OCI-M1 (cell line): ENCODE data around the gene TFF2.

Experiments used
- DNase-seq: peaks from one replicate; lab custom pipeline; 2025; lab: John Stamatoyannopoulos, UW

TFF2 gene

GRCh38 chr21:42320791-42321190 lies 30.0 kb downstream of the TFF2 start:
- no peak for DNase-seq

GRCh38 chr21:42319851-42320572 lies 30.8 kb downstream of the TFF2 start:
- no peak for DNase-seq

DNA sequence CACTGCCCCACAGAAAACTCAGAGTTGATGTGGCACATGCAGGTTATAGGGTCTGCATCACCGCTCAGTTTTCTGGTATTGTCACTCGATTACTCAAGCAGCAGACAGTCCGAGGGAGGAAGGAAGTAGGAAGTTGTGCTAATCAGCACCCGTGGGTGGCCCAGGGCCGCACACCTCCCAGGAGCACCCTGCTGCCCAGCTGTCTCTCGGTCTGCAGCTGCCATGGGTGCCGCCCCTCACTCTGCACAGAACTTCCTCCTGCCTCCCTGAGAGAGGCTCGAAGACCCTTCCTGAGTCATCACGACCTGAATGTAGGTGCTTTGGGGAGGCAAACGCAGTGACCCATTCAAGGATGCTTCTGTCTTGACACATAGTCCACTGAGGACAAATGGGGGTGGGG lies 31.4 kb downstream of the TFF2 start:
- DNase-seq = peak; percentile 19

DNA sequence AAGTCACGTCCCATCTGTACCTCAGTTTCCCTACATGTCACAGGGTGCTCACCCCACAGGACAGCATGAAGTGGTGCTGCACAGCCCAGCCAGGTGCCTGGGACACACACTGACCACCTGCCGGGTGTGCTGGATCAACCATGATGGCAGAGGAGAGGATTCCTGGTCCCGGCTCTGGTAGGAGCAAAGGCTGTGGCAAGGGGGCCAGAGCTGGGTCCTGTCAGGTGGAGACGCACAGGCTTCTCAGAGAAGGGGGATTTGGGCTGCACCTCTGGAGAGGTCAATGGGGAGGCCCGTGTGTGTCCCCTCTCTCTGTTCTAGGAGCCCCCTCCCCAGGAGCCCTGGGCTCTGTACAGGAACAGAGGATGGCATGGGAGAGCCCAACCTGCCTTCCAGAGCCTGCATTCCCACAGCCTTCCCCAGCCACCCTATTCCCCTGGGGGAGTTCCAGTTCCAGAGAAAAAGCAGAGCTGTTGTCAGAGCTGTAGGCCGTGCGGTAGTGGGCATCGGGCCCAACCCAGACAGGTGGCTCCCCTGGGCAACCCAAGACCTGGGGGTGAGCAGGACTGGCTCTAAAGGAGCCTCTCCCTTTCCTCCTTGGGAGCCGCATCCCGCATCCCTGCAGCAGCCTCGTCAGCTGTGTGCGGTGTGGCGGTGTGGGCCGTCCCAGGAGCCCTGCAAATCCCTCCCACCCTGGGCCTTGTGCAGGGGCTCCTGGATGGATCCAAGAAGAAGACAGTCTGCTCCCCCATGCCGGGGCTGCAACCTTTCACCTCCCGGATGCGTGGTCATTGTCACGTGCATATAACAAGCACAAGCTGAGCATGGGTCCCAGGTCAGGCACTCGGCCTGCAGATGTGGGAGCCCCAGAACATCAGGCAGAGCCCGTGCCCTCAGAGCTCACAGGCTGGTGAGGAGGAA lies 32.7 kb downstream of the TFF2 start:
- no peak for DNase-seq

DNA sequence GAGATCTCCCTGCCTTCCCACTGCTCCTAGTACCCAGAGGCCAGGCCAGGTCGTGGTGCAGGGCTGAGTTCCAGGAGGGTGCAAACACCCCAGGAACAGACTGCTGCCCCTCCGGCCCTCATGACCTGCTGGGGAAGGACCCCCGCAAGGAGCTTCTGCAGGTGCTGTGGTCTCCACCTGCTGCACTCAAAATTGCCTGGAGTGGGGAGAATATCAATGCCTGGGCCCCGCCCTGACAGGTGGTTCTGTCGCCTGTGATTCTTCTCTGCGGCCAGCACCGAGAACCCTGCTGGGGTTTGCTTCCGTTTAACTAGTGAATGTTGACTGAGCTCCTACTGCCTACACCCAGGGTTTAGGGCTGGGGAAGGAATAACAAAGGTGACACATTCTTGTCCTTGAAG lies 33.5 kb downstream of the TFF2 start:
- DNase-seq = no peak

- DNase-seq = no peak
Measured at GRCh38 chr21:42316891-42317290, 33.9 kb downstream of the TFF2 start.

DNA sequence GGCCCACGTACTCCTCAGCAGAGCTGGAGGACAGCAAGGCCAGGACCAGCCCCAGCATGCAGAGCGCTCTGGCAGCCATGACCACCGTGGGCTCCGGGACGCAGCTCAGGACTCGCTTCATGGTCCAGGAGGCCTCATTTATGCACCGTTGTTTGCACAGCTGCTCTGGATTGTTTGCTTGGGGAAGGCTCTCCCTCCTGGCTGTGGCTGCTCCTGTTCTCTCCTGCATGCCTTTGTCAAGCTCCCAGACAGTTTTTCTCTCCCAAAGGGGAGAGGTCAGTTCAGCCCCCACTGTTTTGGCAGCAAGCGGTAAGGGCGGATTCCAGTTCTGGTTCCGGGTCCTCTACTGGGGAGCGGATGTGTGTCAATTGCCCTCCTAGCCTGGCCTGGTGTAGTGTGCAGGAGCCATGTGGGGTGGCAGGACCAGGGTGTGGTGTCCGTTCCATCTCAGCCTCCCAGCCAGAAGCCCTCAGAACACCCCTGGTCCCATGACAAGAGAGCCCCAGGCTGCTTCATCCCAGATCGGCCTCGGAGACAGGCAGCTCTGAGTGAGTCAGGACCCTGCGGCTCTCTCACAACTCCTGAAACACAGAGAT lies 35.4 kb downstream of the TFF2 start, which contains the start of gene TFF3:
TSS of gene TFF3 (minus strand) at position 114 of the 596 bp plus-strand sequence. CDS start at position 79, 35 bp downstream.
- no peak for DNase-seq

DNA sequence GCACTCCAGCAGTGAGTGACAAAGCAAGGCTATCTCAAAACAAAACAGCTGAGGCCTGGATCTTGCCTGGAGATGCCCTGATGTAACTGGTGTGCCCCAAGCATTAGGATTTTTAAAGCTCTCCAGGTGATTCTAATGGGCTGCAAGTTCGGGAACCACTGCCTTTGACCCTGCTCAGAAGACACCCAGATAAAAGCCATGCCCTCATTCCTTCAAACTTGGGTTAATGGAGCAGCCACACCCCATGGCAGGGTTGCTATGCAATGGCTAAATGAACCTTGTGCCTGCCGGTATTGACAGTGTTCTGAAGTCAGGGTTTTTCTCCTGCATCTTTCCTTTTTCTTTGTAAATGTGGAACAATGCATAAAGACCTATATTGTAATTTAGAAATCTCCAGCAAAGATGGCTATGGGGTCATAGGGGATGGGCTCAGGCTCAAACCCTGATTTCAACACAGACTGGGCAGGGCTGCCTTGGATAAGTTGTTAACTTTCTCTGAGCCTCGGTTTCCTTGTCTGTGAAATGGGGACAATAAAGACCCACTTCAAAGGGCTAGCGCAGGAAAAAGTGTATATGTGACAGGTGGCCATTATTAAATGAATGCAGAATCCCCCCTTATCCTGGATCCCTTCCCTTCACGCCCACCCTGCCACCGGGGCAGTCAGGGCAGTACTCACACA lies 36.0 kb downstream of the TFF2 start:
- DNase-seq = no peak

GRCh38 chr21:42313501-42313969 lies 37.3 kb downstream of the TFF2 start:
- DNase-seq = peak; percentile 19

DNA sequence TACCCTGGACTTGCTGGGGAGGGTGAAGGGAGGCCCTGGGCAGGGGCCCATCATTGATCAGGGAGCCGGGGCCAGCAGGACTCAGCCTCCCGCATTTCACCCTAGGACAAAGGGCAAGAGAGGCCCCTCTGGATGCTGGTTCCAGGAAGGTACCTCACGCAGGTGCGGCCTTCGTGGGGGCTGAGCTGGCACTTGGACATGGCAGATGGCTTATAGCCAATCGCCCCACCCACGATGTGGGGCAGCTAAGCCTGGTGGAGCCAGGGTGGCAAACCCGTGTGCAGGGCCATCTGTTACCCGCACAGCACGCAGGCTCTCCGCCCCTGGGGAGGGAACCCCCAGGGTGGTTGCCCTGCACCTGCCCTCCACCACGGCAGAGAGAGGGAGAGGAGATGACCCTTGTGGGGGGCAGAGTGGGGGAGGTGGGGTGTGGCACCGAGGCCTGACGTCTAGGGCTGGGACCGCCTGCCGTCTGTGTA lies 38.1 kb downstream of the TFF2 start:
- DNase-seq = no peak

- DNase-seq = no peak
Measured at GRCh38 chr21:42311816-42312625, 38.8 kb downstream of the TFF2 start.

DNA sequence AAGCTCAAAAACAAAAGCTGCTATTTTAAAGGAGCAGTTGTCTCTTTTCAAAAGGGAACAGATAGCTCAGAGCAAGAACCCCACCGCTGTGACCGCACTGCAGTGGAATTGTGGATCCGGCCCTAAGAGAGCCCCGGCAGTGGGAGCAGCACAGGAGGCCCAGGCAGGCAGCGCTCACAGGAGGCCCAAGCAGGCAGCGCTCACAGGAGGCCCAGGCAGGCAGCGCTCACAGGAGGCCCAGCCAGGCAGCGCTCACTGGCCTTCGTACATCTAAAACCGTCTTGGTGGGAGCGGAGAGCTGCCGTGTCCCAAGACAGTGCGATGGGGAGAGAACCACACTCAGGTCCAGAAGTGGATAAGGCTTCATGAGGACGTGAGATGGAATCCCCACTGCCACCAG lies 39.6 kb downstream of the TFF2 start:
- no peak for DNase-seq

DNA sequence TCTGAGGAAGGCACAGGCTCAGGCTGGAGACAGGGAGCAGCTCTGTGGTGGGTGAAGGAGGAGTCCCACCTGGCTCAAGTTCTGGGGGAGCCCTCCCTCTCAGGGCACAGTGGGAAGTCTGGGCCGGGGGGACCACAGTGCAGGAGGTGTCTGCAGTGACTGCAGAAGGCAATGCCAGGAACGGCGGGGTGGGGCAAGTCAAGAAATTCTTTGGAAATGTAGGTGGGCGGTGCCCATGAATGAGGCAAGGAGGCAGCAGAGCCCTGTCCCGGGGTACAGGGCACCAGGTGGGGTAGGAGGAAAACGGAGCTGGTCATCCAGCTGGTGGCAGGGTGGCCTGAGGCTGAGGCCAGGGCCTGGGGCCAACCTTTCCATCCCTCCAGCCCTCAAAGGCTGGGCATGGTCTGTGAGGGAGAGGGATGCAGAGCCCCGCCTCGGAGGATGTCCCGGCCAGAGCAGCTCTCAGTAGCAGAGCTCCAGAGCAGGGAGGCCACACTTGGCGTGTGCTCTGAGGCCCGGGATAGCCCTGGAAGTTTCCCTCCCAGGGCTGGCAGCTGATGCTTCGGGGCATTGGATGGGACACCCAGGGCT lies 40.3 kb downstream of the TFF2 start:
- DNase-seq = no peak

DNA sequence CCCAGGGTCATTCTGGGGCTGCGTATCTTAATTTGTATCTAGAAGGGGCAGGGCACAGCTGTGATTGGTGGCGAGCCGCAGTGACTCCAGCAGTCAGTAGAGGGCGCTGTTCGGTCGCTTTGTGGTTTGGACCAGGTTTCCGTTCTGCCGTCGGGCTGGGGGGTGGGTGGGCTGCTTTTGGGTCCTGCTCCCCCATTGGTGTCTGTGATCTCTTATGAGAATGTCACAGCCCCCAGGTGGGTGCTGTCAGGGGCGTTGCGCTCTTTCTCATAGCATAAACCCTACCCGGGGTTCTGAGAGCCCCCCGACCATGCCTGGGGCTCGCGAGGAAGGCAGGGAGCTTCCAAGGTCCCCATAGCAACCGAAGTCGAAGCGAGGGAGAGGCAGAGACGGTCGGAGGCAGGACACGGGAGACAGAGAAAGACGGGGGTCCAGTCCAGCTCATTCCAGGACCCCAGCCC lies 41.0 kb downstream of the TFF2 start:
- DNase-seq = peak; percentile 84

- DNase-seq = no peak
Measured at GRCh38 chr21:42308914-42309752, 41.7 kb downstream of the TFF2 start.

DNA sequence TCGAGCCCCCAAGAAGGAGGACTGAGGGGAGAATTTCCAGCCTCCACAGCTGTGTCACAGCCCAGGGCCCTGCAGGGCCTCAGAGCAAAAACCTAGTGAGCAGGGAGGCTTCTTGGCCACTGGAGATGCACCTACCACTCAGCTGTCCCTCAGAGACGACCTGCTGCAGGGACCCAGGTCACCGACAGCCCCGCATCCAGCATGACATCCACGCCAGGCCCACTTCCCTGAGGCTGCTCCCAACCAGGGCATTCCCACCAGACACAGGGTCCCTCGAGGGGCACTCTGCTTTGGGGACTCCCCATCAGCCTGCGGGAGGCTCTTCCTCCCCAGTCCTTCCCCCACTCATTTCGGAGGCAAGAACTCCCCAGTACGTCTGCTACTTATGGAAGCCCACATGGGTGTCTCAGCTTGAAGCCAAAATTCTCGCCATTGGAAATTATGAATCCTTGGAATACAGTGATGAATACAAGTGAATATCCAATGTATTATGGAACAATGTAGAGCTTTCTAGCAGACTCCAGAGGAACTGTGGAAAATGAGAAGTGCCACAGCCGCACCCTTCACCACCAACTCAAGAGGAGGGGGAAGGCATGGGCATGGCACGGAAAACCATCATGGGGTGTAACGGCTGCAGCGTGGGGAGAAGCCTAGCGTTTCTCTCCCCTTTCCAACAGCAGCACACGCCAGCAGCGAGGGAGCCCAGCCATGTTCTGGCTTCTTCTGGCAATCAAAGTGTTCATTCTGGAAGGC lies 42.5 kb downstream of the TFF2 start:
- no peak for DNase-seq

- no peak for DNase-seq
Measured at GRCh38 chr21:42307106-42307505, 43.7 kb downstream of the TFF2 start.

GRCh38 chr21:42306366-42307035 lies 44.3 kb downstream of the TFF2 start:
- DNase-seq = no peak
